ENCODE measurements around the gene ZNF608. TPM values are rescaled to one million over a fixed set of nuclear protein-coding genes. Genes with fewer than 3 reads are reported as not detected.

The ZNF608 gene
- total and polyA plus RNA-seq, 3 experiments from 2014 or later: not detected

DNA sequence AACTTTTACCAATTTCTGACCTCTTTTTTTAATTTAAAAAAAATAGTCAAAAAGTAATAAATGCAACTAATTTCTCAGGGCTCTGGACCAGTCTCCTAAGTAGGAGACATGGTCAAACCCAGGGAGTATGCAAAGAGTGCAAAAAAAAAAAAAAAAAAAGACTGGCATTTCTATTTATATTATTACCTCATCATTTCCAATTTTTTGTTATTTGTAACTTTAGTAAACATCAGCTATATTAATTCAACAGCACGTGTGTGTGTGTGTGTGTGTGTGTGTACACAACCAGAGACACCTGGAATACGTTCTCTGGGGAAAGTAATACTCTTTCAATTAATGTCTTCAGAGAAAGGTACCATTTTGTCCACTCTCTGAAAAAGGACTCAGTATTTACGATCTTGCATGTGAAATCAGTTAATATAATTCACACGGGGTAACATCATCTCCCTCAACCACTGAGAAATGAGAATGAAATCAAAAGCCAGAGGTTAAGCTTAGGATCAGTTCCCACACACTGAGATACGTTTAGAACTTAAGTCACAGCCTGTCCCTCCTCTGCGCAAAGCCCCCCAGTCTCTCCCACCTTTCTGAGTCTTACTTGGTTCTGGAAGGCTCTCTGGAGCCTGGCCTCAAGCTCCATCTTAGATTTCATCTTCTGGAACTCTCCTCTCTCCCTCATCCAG lies 21.9 kb downstream of the ZNF608 start:
- ChIA-PET POLR2A (no interaction called here), CTCF (no interaction called here)
- Mint-ChIP-seq H3K9me3 (peaks cover 0 to 5% (median 3%) of the 10 kb centered on the region in 5 donors), H3K4me3 (no peak overlapping the region), H3K4me1 (no peaks in the 10 kb centered on the region), H3K36me3 (no peaks in the 10 kb centered on the region), H3K27ac (no peak overlapping the region), H3K27me3 (no peaks in the 10 kb centered on the region)
- Histone ChIP-seq H3K4me3 (ENCODE audit: low read length) (no peak overlapping the region), H3K36me3 (ENCODE audit: insufficient read depth, low read length) (no peaks in the 10 kb centered on the region), H3K9me3 (ENCODE audit: low read length) (no peaks in the 10 kb centered on the region), H3K27ac (ENCODE audit: low read depth, low read length) (no peak overlapping the region), H3K27me3 (ENCODE audit: insufficient read depth, low read length, poor library complexity, severe bottlenecking) (no peaks in the 10 kb centered on the region), H3K4me1 (ENCODE audit: insufficient read depth, low read length) (no peaks in the 10 kb centered on the region)
- no peak for DNase-seq

DNA sequence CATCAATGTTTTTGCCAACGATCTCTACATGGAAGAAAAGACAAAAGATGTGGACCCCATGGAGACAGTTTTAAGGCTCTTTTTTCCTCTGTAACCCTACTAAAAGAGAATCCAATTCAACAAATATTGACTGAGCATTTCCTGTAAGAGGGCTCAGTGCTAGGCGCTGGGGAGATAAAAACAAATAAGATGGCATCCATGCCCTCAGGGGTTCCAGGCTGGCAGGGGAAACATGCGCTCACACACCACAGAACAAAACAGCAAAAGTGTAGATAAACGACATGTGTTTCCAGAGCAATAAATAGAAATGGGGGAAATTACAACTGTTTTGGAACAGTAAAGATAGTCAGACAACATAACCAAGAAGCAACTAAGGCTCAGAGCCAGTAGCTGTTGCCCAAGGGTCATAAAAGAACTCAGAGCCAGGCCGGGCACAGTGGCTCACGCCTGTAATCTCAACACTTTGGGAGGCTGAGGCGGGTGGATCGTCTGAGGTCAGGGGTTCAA lies 25.2 kb downstream of the ZNF608 start:
- H3K27ac Mint-ChIP-seq: no peak overlapping the region
- Histone ChIP-seq H3K27ac (ENCODE audit: low read depth, low read length) (no peak overlapping the region), H3K27me3 (ENCODE audit: insufficient read depth, low read length, poor library complexity, severe bottlenecking) (no peaks in the 10 kb centered on the region), H3K36me3 (ENCODE audit: insufficient read depth, low read length) (no peaks in the 10 kb centered on the region), H3K4me3 (ENCODE audit: low read length) (no peak overlapping the region), H3K9me3 (ENCODE audit: low read length) (no peaks in the 10 kb centered on the region), H3K4me1 (ENCODE audit: insufficient read depth, low read length) (no peaks in the 10 kb centered on the region)
- no peak overlapping the region for H3K4me3 Mint-ChIP-seq
- ChIA-PET CTCF (no interaction called here), POLR2A (no interaction called here)
- H3K27me3 Mint-ChIP-seq: no peaks in the 10 kb centered on the region
- H3K36me3 Mint-ChIP-seq: no peaks in the 10 kb centered on the region
- H3K9me3 Mint-ChIP-seq: peaks cover 0 to 5% (median 2%) of the 10 kb centered on the region in 5 donors
- DNase-seq: no peak
- H3K4me1 Mint-ChIP-seq: no peaks in the 10 kb centered on the region

DNA sequence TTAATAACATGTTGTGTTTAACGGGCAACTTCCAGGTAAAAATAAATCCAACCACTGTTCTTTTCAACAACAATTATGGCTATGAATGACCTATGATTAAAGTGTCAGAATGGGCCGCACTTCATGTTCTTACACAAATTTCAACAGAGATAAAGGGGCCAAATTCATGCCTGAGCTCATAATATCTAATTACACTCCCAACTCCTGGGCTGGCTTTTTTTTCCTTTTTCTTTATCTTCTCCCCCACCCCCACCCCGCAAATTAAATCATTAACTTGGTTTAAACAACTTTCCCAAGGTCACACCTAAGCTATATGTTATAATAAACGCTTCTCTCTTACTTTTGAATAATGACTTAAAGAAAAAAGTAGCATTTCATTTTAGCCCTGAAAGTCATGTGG lies 25.8 kb downstream of the ZNF608 start:
- peaks cover 0 to 4% (median under 1%) of the 10 kb centered on the region in 5 donors for H3K9me3 Mint-ChIP-seq
- no peaks in the 10 kb centered on the region for H3K27me3 Mint-ChIP-seq
- no peak overlapping the region for H3K4me3 ChIP-seq (ENCODE audit: low read length)

DNA sequence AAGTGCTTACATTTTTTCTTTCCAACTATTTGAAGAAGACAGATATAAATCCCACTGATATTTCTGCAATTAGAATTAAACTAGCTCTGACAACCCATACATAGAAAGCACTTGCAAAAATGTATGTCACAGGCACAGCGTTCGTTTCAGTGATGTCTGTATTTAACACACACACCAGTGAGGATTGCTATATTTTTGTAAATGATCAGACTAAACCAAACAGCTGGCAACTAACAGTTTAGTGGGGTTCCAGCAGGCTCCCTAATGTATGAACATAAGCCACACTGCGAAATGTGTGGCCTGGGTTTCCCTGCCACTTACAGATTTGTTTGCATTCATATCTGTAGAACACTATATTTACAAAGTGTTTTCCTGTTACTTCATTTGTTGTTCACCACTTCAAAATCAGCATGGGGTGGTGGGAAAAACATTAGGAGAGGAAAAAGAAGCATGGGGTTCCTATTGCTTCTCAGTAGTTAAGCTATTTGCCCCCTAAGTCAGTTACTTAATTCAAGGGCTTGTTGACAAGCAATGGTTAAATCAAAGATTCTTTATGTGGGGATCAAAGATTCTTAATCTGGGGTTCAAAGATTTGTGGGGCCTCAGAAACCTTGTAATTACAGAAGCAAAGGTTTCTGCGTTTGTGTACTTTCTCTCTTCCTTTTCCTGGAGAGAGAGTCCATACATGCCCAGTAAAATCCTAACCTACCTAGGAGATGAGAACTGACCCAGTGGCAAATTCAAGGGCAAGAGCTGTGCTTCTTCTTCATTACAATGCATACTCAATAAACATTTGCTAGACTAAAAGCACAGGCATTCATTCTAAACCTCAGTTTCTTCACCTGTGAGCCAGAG lies 27.1 kb downstream of the ZNF608 start:
- peaks cover 0 to 3% (median 0%) of the 10 kb centered on the region in 5 donors for H3K9me3 Mint-ChIP-seq
- ChIA-PET POLR2A (no interaction called here), CTCF (no interaction called here)
- no peaks in the 10 kb centered on the region for H3K27me3 Mint-ChIP-seq
- no peaks in the 10 kb centered on the region for H3K4me1 ChIP-seq (ENCODE audit: insufficient read depth, low read length)
- no peaks in the 10 kb centered on the region for H3K36me3 ChIP-seq (ENCODE audit: insufficient read depth, low read length)
- H3K4me3 ChIP-seq (ENCODE audit: low read length): no peak overlapping the region
- no peak for DNase-seq
- H3K4me1 Mint-ChIP-seq: no peaks in the 10 kb centered on the region
- H3K9me3 ChIP-seq (ENCODE audit: low read length): no peaks in the 10 kb centered on the region
- H3K4me3 Mint-ChIP-seq: no peak overlapping the region
- no peaks in the 10 kb centered on the region for H3K36me3 Mint-ChIP-seq
- no peak overlapping the region for H3K27ac Mint-ChIP-seq
- H3K27me3 ChIP-seq (ENCODE audit: insufficient read depth, low read length, poor library complexity, severe bottlenecking): no peaks in the 10 kb centered on the region
- H3K27ac ChIP-seq (ENCODE audit: low read depth, low read length): no peak overlapping the region

More for the DNA sequence above, 25.8 kb downstream of the ZNF608 start:
- H3K36me3 ChIP-seq (ENCODE audit: insufficient read depth, low read length): no peaks in the 10 kb centered on the region
- CTCF ChIA-PET: no interaction called here
- no peaks in the 10 kb centered on the region for H3K9me3 ChIP-seq (ENCODE audit: low read length)
- H3K4me1 ChIP-seq (ENCODE audit: insufficient read depth, low read length): no peaks in the 10 kb centered on the region
- POLR2A ChIA-PET: no interaction called here
- H3K27ac Mint-ChIP-seq: no peak overlapping the region
- no peak overlapping the region for H3K27ac ChIP-seq (ENCODE audit: low read depth, low read length)
- H3K4me3 Mint-ChIP-seq: no peak overlapping the region
- H3K27me3 ChIP-seq (ENCODE audit: insufficient read depth, low read length, poor library complexity, severe bottlenecking): no peaks in the 10 kb centered on the region
- no peaks in the 10 kb centered on the region for H3K36me3 Mint-ChIP-seq
- no peak for DNase-seq
- H3K4me1 Mint-ChIP-seq: no peaks in the 10 kb centered on the region

DNA sequence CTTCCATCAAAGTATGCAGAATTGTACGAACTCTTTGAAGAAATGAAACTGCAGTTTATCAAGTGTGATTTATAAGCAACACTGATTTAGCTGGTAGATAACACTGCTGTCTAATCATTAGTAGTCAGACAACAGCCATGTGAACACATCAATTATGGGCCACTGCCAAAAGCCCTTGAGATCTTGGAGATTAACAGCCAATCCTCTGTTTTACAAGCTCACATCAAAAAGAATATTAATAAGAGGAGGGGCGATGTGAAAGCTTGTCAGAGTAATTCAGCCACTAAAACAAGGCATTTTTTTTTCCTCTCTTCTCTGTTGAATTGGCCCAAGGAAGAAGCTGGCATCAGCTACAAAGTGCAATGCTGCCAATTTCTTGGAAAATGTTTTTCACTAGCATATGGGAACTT lies 28.1 kb downstream of the ZNF608 start:
- H3K27ac ChIP-seq (ENCODE audit: low read depth, low read length): no peak overlapping the region
- H3K4me3 Mint-ChIP-seq: no peak overlapping the region
- peaks cover 0 to under 1% (median 0%) of the 10 kb centered on the region in 5 donors for H3K9me3 Mint-ChIP-seq
- no peak overlapping the region for H3K4me3 ChIP-seq (ENCODE audit: low read length)
- no peak overlapping the region for H3K27ac Mint-ChIP-seq
- H3K36me3 Mint-ChIP-seq: no peaks in the 10 kb centered on the region
- ChIA-PET POLR2A (no interaction called here), CTCF (no interaction called here)
- DNase-seq: no peak
- H3K9me3 ChIP-seq (ENCODE audit: low read length): no peaks in the 10 kb centered on the region
- H3K4me1 ChIP-seq (ENCODE audit: insufficient read depth, low read length): no peaks in the 10 kb centered on the region
- H3K4me1 Mint-ChIP-seq: no peaks in the 10 kb centered on the region
- H3K27me3 Mint-ChIP-seq: no peaks in the 10 kb centered on the region
- no peaks in the 10 kb centered on the region for H3K27me3 ChIP-seq (ENCODE audit: insufficient read depth, low read length, poor library complexity, severe bottlenecking)
- no peaks in the 10 kb centered on the region for H3K36me3 ChIP-seq (ENCODE audit: insufficient read depth, low read length)

DNA sequence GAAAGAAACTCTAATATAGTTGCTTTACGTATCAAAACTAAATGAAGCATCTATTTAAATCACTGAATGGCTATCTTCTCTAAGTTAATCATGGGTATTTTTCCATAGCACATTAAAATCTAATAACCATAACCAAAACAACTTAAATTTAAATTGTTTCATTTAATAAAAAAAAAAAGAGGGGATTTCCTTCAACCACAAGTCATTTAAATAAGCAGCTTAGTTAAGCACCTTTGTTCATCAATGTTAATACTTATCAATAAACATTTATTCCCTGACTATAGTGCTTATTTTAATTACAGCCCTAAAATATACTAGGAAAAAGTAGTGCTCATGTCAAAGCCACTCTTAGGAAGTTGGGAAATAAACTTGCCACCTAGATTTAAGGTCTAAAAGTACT lies 30.3 kb downstream of the ZNF608 start:
- Mint-ChIP-seq H3K36me3 (no peaks in the 10 kb centered on the region), H3K9me3 (peaks cover 0 to 2% (median 0%) of the 10 kb centered on the region in 5 donors), H3K4me3 (no peak overlapping the region), H3K27ac (no peak overlapping the region), H3K27me3 (no peaks in the 10 kb centered on the region), H3K4me1 (no peaks in the 10 kb centered on the region)
- H3K4me1 ChIP-seq (ENCODE audit: insufficient read depth, low read length): no peaks in the 10 kb centered on the region
- no peak overlapping the region for H3K27ac ChIP-seq (ENCODE audit: low read depth, low read length)
- POLR2A ChIA-PET: no interaction called here
- DNase-seq: no peak
- no peak overlapping the region for H3K4me3 ChIP-seq (ENCODE audit: low read length)
- CTCF ChIA-PET: no interaction called here
- H3K9me3 ChIP-seq (ENCODE audit: low read length): no peaks in the 10 kb centered on the region
- no peaks in the 10 kb centered on the region for H3K27me3 ChIP-seq (ENCODE audit: insufficient read depth, low read length, poor library complexity, severe bottlenecking)
- H3K36me3 ChIP-seq (ENCODE audit: insufficient read depth, low read length): no peaks in the 10 kb centered on the region

DNA sequence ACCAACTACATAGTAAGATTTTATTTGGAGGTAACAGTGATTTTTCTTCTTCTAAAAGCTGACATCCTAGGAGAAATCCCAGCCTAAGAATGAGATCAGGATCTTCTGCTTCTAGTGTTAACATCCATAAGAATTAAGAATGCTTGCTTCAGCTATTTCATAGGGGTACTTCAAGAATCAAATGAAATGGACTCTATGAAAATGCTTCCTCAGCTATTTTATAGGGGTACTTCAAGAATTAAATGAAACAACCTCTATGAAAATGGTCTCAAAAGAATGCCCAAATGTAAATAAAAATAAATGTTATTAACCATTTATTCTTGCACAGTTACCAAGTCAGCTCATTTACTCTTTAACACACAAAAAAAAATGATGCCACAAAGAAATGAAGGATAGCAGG lies 31.5 kb downstream of the ZNF608 start:
- H3K9me3 Mint-ChIP-seq: peaks cover 0 to 2% (median 0%) of the 10 kb centered on the region in 5 donors
- no peaks in the 10 kb centered on the region for H3K27me3 Mint-ChIP-seq
- no peaks in the 10 kb centered on the region for H3K27me3 ChIP-seq (ENCODE audit: insufficient read depth, low read length, poor library complexity, severe bottlenecking)

DNA sequence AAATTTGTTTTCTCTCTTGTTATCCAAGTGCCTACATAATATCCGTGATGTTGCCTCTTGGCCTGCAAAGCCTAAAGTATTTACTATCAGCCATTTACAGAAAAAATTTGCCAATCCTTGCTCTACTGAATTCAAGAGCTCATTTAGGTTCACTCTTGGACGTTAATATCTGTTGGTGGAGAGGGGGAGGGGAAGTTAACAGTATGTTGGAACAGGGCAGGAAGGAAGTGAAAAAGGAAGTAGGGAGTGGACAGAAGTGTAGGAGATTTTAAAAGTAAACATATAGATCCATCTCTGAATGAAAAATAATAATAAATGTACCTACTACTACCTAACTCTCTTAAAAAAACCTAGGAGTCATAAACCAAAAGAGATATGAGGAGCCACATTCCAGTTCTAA lies 32.8 kb downstream of the ZNF608 start:
- no peaks in the 10 kb centered on the region for H3K27me3 Mint-ChIP-seq
- no peak overlapping the region for H3K4me3 ChIP-seq (ENCODE audit: low read length)
- H3K36me3 ChIP-seq (ENCODE audit: insufficient read depth, low read length): no peaks in the 10 kb centered on the region
- H3K4me1 Mint-ChIP-seq: no peaks in the 10 kb centered on the region
- ChIA-PET CTCF (no interaction called here), POLR2A (no interaction called here)
- DNase-seq: no peak
- H3K27ac ChIP-seq (ENCODE audit: low read depth, low read length): no peak overlapping the region
- no peaks in the 10 kb centered on the region for H3K9me3 ChIP-seq (ENCODE audit: low read length)
- no peak overlapping the region for H3K27ac Mint-ChIP-seq
- H3K27me3 ChIP-seq (ENCODE audit: insufficient read depth, low read length, poor library complexity, severe bottlenecking): no peaks in the 10 kb centered on the region
- no peak overlapping the region for H3K4me3 Mint-ChIP-seq
- no peaks in the 10 kb centered on the region for H3K4me1 ChIP-seq (ENCODE audit: insufficient read depth, low read length)
- H3K9me3 Mint-ChIP-seq: peaks cover 0 to 2% (median 0%) of the 10 kb centered on the region in 5 donors
- no peaks in the 10 kb centered on the region for H3K36me3 Mint-ChIP-seq

More for the DNA sequence above, 31.5 kb downstream of the ZNF608 start:
- no peak for DNase-seq
- no peak overlapping the region for H3K27ac Mint-ChIP-seq
- no peak overlapping the region for H3K4me3 ChIP-seq (ENCODE audit: low read length)
- no peaks in the 10 kb centered on the region for H3K36me3 Mint-ChIP-seq
- H3K4me3 Mint-ChIP-seq: no peak overlapping the region
- ChIA-PET POLR2A (no interaction called here), CTCF (no interaction called here)
- H3K27ac ChIP-seq (ENCODE audit: low read depth, low read length): no peak overlapping the region
- no peaks in the 10 kb centered on the region for H3K9me3 ChIP-seq (ENCODE audit: low read length)
- H3K36me3 ChIP-seq (ENCODE audit: insufficient read depth, low read length): no peaks in the 10 kb centered on the region
- H3K4me1 Mint-ChIP-seq: no peaks in the 10 kb centered on the region
- no peaks in the 10 kb centered on the region for H3K4me1 ChIP-seq (ENCODE audit: insufficient read depth, low read length)

Measured in CD8-positive, alpha-beta memory T cell (primary cell).